ENCODE results near the gene GCC1.

DNA sequence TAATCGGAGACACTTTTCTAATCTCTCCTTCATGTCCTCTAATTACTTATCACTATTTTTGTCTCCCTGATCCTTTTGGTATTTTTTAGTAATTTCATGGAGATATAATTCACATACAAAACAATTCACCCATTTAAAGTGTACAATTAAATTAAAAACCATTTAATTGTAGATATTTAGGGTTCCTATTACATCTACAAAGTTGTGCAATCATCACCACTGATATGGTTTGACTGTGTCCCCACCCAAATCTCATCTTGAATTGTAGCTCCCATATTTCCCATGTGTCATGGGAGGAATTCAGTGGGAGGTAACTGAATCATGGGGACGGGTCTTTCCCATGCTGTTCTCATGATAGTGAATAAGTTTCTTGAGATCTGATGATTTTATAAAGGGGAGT lies 29.0 kb downstream of the GCC1 start:
- TF ChIP-seq, protein P1, sequence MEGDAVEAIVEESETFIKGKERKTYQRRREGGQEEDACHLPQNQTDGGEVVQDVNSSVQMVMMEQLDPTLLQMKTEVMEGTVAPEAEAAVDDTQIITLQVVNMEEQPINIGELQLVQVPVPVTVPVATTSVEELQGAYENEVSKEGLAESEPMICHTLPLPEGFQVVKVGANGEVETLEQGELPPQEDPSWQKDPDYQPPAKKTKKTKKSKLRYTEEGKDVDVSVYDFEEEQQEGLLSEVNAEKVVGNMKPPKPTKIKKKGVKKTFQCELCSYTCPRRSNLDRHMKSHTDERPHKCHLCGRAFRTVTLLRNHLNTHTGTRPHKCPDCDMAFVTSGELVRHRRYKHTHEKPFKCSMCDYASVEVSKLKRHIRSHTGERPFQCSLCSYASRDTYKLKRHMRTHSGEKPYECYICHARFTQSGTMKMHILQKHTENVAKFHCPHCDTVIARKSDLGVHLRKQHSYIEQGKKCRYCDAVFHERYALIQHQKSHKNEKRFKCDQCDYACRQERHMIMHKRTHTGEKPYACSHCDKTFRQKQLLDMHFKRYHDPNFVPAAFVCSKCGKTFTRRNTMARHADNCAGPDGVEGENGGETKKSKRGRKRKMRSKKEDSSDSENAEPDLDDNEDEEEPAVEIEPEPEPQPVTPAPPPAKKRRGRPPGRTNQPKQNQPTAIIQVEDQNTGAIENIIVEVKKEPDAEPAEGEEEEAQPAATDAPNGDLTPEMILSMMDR (IDR thresholded peaks at IDR 0.05) = no peak
- TF ChIP-seq POLR2A (IDR thresholded peaks at IDR 0.05) (no peak), EP300 (IDR thresholded peaks at IDR 0.05) (no peak)
